ENCODE results near the gene CCNC. TPM values are rescaled to one million over a fixed set of nuclear protein-coding genes. Genes with fewer than 3 reads are reported as not detected.

The CCNC gene
- total and polyA plus RNA-seq, 8 donors = 1.2 to 158 (median 54.5) TPM

DNA sequence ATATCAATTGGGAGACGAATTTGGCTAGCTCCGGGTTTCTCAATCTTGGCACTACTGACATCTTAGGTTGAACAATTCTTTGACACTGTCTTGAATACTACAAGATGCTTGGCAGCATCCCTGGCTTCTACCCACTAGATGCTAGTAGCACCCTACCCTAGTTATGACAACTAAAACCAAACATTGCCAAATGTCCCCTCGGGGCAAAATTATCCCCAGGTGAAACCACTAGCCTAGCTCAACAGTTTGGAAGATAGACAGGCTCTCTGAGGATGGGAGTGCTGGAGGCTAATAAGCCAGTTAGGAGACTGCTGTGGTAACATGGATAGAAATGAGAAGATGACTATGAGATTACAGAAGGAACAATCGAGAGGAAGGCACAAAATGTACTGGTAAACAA lies 20.9 kb downstream of the CCNC start:
- Histone ChIP-seq H3K27ac (no peak overlapping the region), H3K4me1 (no peaks in the 10 kb centered on the region), H3K27me3 (no peaks in the 10 kb centered on the region), H3K9me3 (no peaks in the 10 kb centered on the region), H3K36me3 (peaks cover 8 to 90% (median 75%) of the 10 kb centered on the region in 4 donors), H3K4me3 (no peak overlapping the region)
- intact Hi-C loops (cut with DNase I; ENCODE audit: low total_unique reads) = no loop called here
- TF ChIP-seq POLR2AphosphoS5 (IDR thresholded peaks at IDR 0.05) (no peak), EP300 (IDR thresholded peaks at IDR 0.05) (no peak), POLR2A (IDR thresholded peaks at IDR 0.05) (no peak)
- TF ChIP-seq, protein P1, sequence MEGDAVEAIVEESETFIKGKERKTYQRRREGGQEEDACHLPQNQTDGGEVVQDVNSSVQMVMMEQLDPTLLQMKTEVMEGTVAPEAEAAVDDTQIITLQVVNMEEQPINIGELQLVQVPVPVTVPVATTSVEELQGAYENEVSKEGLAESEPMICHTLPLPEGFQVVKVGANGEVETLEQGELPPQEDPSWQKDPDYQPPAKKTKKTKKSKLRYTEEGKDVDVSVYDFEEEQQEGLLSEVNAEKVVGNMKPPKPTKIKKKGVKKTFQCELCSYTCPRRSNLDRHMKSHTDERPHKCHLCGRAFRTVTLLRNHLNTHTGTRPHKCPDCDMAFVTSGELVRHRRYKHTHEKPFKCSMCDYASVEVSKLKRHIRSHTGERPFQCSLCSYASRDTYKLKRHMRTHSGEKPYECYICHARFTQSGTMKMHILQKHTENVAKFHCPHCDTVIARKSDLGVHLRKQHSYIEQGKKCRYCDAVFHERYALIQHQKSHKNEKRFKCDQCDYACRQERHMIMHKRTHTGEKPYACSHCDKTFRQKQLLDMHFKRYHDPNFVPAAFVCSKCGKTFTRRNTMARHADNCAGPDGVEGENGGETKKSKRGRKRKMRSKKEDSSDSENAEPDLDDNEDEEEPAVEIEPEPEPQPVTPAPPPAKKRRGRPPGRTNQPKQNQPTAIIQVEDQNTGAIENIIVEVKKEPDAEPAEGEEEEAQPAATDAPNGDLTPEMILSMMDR (IDR thresholded peaks at IDR 0.05) = no peak
- 84 to 95% (median 89%) methylated on average over 4 of the region's 4 CpGs for WGBS, 5 donors
- DNase-seq = no peak

GRCh38 chr6:99545442-99545841 lies 23.0 kb downstream of the CCNC start:
- Histone ChIP-seq H3K9me3 (no peaks in the 10 kb centered on the region), H3K27ac (no peak overlapping the region), H3K27me3 (no peaks in the 10 kb centered on the region), H3K4me3 (no peak overlapping the region), H3K4me1 (no peaks in the 10 kb centered on the region), H3K36me3 (peaks cover 8 to 90% (median 82%) of the 10 kb centered on the region in 4 donors)
- no peak for DNase-seq
- WGBS, 5 donors = 69 to 87% (median 77%) methylated on average over 1 of the region's 1 CpG
- intact Hi-C loops (cut with DNase I; ENCODE audit: low total_unique reads) = no loop called here
- TF ChIP-seq POLR2AphosphoS5 (IDR thresholded peaks at IDR 0.05) = no peak
- TF ChIP-seq, protein P1 (IDR thresholded peaks at IDR 0.05) = no peak
- TF ChIP-seq EP300 (IDR thresholded peaks at IDR 0.05) = no peak
- no peak for TF ChIP-seq POLR2A (IDR thresholded peaks at IDR 0.05)

DNA sequence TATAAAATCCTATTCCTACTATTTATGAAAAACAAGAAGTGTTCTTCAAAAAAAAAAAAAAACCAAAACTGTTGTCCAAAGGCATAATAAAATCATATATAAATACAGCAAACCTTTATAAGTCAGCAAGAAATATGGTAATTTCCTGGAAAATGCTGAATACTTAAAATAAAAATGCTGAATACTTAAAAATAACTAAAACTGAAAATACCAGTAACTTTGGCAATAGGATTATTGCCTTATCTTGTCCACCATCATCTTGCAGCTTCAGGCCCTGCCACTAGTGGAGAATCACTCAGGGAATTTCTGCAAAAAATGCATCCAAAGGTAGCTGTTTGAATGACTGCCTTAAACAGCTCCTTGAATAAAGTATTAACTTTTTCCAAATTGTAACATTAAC lies 24.5 kb downstream of the CCNC start:
- Histone ChIP-seq H3K27ac (no peak overlapping the region), H3K4me3 (no peak overlapping the region), H3K4me1 (no peaks in the 10 kb centered on the region), H3K27me3 (no peaks in the 10 kb centered on the region), H3K36me3 (peaks cover 3 to 93% (median 81%) of the 10 kb centered on the region in 4 donors), H3K9me3 (no peaks in the 10 kb centered on the region)
- DNase-seq = no peak
- intact Hi-C loops (cut with DNase I; ENCODE audit: low total_unique reads) = no loop called here
- TF ChIP-seq POLR2A (IDR thresholded peaks at IDR 0.05) (no peak), POLR2AphosphoS5 (IDR thresholded peaks at IDR 0.05) (no peak), EP300 (IDR thresholded peaks at IDR 0.05) (no peak)
- TF ChIP-seq, protein P1 (IDR thresholded peaks at IDR 0.05) = no peak

DNA sequence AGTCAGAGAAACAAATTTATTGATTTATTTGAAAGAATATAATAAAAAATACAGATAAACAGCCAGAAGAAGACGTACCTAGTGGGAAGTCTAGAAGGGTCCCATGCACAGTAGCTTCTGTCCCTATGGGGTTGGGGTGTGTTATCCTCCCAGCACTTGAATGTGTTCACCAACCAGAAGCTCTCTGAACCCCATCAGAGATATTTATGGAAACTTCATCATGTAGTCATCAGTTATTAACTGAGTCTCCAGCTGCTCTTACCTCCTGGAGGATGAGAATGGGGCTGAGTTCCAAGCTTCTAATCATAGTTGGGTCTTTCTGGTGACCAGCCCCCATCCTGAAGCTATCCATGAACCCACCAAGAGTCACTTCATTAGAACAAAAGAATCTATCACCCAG lies 37.8 kb downstream of the CCNC start:
- no peak overlapping the region for H3K27ac ChIP-seq
- H3K36me3 ChIP-seq = peaks cover 9 to 74% (median 63%) of the 10 kb centered on the region in 4 donors
- no peak for DNase-seq
- no peaks in the 10 kb centered on the region for H3K27me3 ChIP-seq
- 92 to 100% (median 94%) methylated on average over 1 of the region's 1 CpG for WGBS, 5 donors
- peaks cover 0 to 8% (median under 1%) of the 10 kb centered on the region in 4 donors for H3K4me1 ChIP-seq
- no peaks in the 10 kb centered on the region for H3K9me3 ChIP-seq
- no peak overlapping the region for H3K4me3 ChIP-seq
- intact Hi-C loops (cut with DNase I; ENCODE audit: low total_unique reads) = no loop called here
- TF ChIP-seq, protein P1 (IDR thresholded peaks at IDR 0.05) = no peak
- TF ChIP-seq POLR2AphosphoS5 (IDR thresholded peaks at IDR 0.05) = no peak
- no peak for TF ChIP-seq EP300 (IDR thresholded peaks at IDR 0.05)
- TF ChIP-seq POLR2A (IDR thresholded peaks at IDR 0.05) = no peak
